ENCODE measurements around the gene DHRS13. TPM values are rescaled to one million over a fixed set of nuclear protein-coding genes. Genes with fewer than 3 reads are reported as not detected.
"Not testable (repeated sequence)": the region's sequence is repeated elsewhere in the genome, so short reads cannot be mapped to it uniquely, and the experiment has no call there.

The DHRS13 gene
- total and polyA plus RNA-seq, 2 experiments from 2014 or later = 35.4 to 40.9 TPM

DNA sequence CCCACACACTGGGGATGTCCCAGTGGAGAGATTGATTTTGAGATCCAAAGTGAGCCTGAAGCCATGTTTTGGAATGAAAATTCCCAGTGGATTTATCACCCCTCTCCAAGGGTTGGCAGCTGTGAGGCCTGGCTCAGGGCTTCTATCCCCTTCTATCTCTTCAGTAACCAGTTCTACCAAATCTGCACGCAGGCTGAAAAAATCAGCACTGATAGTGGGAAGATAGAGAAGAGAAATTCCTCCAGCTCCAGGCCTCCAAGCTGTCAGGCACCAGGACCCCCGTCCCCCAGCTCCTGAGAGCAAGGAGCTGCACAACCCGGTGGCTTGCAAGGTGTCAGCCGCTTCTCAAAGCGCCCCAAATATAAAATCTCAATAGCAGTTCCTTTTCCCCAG, 6.4 kb downstream of the DHRS13 start:
- TF ChIP-seq, protein P1, sequence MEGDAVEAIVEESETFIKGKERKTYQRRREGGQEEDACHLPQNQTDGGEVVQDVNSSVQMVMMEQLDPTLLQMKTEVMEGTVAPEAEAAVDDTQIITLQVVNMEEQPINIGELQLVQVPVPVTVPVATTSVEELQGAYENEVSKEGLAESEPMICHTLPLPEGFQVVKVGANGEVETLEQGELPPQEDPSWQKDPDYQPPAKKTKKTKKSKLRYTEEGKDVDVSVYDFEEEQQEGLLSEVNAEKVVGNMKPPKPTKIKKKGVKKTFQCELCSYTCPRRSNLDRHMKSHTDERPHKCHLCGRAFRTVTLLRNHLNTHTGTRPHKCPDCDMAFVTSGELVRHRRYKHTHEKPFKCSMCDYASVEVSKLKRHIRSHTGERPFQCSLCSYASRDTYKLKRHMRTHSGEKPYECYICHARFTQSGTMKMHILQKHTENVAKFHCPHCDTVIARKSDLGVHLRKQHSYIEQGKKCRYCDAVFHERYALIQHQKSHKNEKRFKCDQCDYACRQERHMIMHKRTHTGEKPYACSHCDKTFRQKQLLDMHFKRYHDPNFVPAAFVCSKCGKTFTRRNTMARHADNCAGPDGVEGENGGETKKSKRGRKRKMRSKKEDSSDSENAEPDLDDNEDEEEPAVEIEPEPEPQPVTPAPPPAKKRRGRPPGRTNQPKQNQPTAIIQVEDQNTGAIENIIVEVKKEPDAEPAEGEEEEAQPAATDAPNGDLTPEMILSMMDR (IDR thresholded peaks at IDR 0.05; ENCODE audit: low read depth, low read length) = no peak
- Histone ChIP-seq H3K4me1 (ENCODE audit: low read depth) (peaks cover 12% of the 10 kb centered on the region), H3K27me3 (no peaks in the 10 kb centered on the region), H3K27ac (peak overlapping the region; percentile 74), H3K4me3 (peak overlapping the region; percentile 80), H3K9me3 (ENCODE audit: low read depth) (no peaks in the 10 kb centered on the region), H3K36me3 (no peaks in the 10 kb centered on the region)
- DNase-seq (ENCODE audit: low read depth in 1 of 2, low spot score in 1 of 2) = no peak

GRCh38 chr17:28895794-28896447, 7.0 kb downstream of the DHRS13 start:
- Histone ChIP-seq H3K27me3 (no peaks in the 10 kb centered on the region), H3K9me3 (ENCODE audit: low read depth) (no peaks in the 10 kb centered on the region), H3K4me1 (ENCODE audit: low read depth) (peaks cover 12% of the 10 kb centered on the region), H3K4me3 (peak overlapping the region; percentile 80), H3K36me3 (no peaks in the 10 kb centered on the region), H3K27ac (peak overlapping the region; percentile 74)
- TF ChIP-seq, protein P1 (IDR thresholded peaks at IDR 0.05; ENCODE audit: low read depth, low read length) = no peak
- no peak for DNase-seq (ENCODE audit: low read depth in 1 of 2, low spot score in 1 of 2)

DNA sequence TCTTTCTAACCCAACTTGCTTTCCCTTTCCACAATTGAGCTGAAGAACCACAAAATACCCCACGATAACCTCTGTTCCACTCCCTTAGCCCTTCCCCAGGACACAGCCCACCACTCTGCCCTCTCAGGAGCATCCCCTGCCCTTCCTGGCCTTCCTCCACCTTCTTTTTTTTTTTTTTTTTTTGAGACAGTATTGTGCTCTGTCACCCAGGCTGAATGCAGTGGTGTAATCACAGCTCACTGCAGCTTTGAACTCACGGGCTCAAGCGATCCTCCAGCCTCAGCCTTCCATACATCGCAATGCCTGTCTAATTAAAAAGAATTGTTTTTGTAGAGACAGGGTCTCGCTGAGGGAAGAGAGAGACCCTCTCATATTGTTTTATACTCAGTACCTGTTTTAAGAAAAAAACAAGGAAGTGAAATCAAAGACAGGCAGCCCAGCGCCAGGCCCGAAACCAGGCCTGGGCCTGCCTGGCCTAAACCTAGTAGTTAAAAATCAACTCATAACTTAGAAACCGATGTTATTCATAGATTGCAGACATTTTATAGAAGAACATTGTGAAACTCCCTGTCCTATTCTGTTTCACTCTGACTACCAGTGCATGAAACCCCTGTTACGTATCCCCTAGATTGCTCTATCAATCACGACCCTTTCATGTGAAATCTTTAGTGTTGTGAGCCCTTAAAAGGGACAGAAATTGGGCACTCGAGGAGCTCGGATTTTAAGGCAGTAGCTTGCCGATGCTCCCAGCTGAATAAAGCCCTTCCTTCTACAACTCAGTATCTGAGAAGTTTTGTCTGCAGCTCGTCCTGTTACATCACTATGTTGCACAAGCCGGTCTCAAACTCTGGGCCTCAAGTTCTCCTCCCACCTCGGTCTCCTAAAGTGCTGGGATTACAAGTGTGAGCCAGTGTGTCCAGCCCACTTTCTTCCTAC, 9.4 kb downstream of the DHRS13 start:
- peak in 1 of 2 donors; percentile 58 for DNase-seq (ENCODE audit: low read depth in 1 of 2, low spot score in 1 of 2)
- not testable (repeated sequence) for H3K27me3 ChIP-seq; H3K4me3 ChIP-seq; H3K9me3 ChIP-seq (ENCODE audit: low read depth); H3K27ac ChIP-seq; H3K36me3 ChIP-seq
- H3K4me1 ChIP-seq (ENCODE audit: low read depth) = peaks cover 12% of the 10 kb centered on the region

DNA sequence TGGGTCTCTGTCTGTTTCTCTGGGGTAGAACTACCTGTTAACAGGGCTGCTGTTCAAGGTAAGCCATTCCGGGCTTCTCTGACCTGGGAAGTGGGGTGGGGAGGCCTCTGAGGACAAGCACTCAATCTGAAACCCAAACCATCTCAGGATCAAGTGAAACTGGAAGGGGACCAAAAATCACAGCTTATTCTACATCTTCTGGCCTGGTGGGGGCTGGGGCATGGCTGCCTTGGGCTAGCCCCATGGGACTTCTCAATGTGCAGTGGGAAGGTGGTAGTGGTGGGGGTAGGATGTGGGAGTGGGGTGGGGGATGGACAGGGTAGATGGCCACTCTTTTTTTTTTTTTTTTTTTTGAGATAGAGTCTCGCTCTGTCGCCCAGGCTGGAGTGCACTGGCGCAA, 10.9 kb downstream of the DHRS13 start:
- DNase-seq (ENCODE audit: low read depth in 1 of 2, low spot score in 1 of 2) = no peak
- TF ChIP-seq, protein P1 (IDR thresholded peaks at IDR 0.05; ENCODE audit: low read depth, low read length) = no peak
- no peaks in the 10 kb centered on the region for H3K9me3 ChIP-seq (ENCODE audit: low read depth)
- H3K27me3 ChIP-seq = no peaks in the 10 kb centered on the region
- H3K36me3 ChIP-seq = no peaks in the 10 kb centered on the region
- H3K27ac ChIP-seq = no peak overlapping the region
- no peak overlapping the region for H3K4me3 ChIP-seq
- peaks cover 16% of the 10 kb centered on the region for H3K4me1 ChIP-seq (ENCODE audit: low read depth)

GRCh38 chr17:28891201-28891600, 11.7 kb downstream of the DHRS13 start:
- Histone ChIP-seq H3K36me3 (no peaks in the 10 kb centered on the region), H3K9me3 (ENCODE audit: low read depth) (no peaks in the 10 kb centered on the region), H3K4me1 (ENCODE audit: low read depth) (peaks cover 12% of the 10 kb centered on the region), H3K27ac (no peak overlapping the region), H3K4me3 (no peak overlapping the region), H3K27me3 (no peaks in the 10 kb centered on the region)
- TF ChIP-seq, protein P1 (IDR thresholded peaks at IDR 0.05; ENCODE audit: low read depth, low read length) = no peak
- DNase-seq (ENCODE audit: low read depth in 1 of 2, low spot score in 1 of 2) = no peak

DNA sequence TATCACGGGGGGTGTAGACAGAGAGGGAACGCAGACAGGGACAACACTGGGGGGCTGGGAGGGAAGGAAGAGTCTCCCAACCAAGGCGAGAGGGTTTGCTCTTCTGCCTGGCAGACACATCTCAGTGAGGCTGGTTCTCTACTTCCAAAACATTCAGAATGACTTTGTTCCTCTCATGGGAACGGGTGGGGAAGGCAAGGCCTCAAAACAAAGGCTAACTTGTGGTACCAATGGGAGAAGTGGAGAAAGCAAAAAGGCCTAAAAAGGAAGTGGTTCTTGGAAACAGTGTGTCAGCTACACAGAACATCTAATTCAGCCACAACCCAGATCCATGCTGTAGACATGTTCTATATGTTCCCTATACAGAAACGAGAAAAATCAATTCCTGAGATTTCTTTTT, 12.9 kb downstream of the DHRS13 start:
- TF ChIP-seq, protein P1 (IDR thresholded peaks at IDR 0.05; ENCODE audit: low read depth, low read length) = no peak
- H3K4me1 ChIP-seq (ENCODE audit: low read depth) = peaks cover 5% of the 10 kb centered on the region

More for the DNA sequence above, 12.9 kb downstream of the DHRS13 start:
- no peak overlapping the region for H3K4me3 ChIP-seq
- H3K27me3 ChIP-seq = no peaks in the 10 kb centered on the region
- no peaks in the 10 kb centered on the region for H3K36me3 ChIP-seq
- DNase-seq (ENCODE audit: low read depth in 1 of 2, low spot score in 1 of 2) = no peak
- H3K27ac ChIP-seq = no peak overlapping the region
- no peaks in the 10 kb centered on the region for H3K9me3 ChIP-seq (ENCODE audit: low read depth)

All from cardiac muscle cell (in vitro differentiated cells and primary cell).